Measurements from ENCODE around the gene RAB3IP.

DNA sequence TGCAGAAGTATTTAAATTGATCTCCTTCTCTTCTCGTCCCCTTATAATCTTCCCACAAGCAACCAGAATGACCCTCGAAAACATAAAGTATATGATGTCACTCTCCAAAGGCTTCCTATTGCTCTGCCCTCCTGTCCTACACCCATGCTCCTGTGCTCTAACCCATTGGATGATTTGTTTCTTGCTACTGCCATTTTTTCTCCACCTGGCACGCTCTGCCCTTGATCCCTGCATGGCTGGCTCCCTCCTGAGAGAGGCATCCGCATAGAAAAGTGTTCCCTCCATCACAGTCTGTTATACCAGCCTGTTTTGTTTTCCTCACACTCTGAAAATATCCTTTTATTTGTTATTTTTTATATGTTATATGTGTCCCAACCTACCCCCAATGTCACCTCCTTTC lies 106.2 kb downstream of the RAB3IP start:
- TF ChIP-seq, protein P1, sequence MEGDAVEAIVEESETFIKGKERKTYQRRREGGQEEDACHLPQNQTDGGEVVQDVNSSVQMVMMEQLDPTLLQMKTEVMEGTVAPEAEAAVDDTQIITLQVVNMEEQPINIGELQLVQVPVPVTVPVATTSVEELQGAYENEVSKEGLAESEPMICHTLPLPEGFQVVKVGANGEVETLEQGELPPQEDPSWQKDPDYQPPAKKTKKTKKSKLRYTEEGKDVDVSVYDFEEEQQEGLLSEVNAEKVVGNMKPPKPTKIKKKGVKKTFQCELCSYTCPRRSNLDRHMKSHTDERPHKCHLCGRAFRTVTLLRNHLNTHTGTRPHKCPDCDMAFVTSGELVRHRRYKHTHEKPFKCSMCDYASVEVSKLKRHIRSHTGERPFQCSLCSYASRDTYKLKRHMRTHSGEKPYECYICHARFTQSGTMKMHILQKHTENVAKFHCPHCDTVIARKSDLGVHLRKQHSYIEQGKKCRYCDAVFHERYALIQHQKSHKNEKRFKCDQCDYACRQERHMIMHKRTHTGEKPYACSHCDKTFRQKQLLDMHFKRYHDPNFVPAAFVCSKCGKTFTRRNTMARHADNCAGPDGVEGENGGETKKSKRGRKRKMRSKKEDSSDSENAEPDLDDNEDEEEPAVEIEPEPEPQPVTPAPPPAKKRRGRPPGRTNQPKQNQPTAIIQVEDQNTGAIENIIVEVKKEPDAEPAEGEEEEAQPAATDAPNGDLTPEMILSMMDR (IDR thresholded peaks at IDR 0.05), result no peak
- TF ChIP-seq POLR2A (IDR thresholded peaks at IDR 0.05), result no peak
